Stomach (tissue), 4 donors: Measurements from ENCODE around the gene NOP56.

Experiments
- EP300 ChIP-seq: sonication (generic); formaldehyde crosslinking; IDR thresholded peaks from one replicate; pipeline ENCODE4 v1.6.1; 2017; ENCODE audit warnings: antibody characterized with exemption
- POLR2A ChIP-seq, 4 donors: fragments of 450-650 bp; IDR thresholded peaks; one replicate each; pipeline ENCODE4 v1.6.1; 2016; ENCODE audit warnings: antibody characterized with exemption in 4 of 4, control low read depth in 2 of 4, mild to moderate bottlenecking in 1 of 4, moderate library complexity in 1 of 4
- POLR2AphosphoS5 ChIP-seq, 3 donors: sonication (generic); formaldehyde crosslinking; IDR thresholded peaks; one replicate each; pipeline ENCODE4 v1.6.1; 2016; ENCODE audit warnings: antibody characterized with exemption in 3 of 3
- TF ChIP-seq, protein P1 (sequence below), 7 experiments: fragments of 450-650 bp in 4 of 7; fragments of 200-600 bp in 3 of 7; sonication (generic) in 3 of 7; IDR thresholded peaks; one replicate each; pipeline ENCODE4 v1.5.1; 2016 to 2019; ENCODE audit warnings: antibody characterized with exemption in 7 of 7, control low read depth in 2 of 7, mild to moderate bottlenecking in 1 of 7

DNA sequence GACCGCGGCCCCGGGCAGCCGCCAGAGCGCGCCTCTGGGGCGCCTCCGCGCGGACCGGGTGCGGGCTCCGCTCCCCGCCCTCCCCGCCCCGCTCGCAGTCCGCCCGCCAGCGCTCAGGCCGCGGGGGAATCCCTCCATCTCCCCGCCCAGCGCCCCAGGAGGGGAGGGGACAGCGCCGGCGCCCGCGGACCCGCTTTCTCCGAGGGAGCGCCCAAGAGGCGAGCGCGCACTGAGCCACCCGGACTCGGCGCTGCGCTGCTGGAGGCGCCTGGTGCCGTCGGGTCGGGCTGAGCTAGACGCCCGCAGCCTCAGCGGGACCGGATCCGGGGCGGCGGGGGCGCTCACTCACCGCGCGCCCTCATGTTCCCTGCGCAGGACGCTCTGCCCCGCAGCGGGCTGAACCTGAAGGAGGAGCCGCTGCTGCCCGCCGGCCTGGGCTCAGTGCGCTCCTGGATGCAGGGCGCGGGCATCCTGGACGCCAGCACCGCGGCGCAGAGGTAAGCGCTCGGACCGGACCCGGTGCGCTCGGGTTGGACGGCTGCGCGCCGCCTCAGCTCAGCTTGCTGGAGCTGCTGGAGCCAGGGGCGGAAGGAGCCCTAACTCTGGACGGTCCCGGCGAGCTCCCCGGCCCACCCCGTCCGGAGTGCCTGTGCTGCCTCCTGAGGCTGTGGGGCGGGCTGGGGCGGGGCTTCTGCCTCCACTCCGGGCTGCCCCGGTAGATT is 41.0 kb downstream of the NOP56 start:
- TF ChIP-seq, protein P1, sequence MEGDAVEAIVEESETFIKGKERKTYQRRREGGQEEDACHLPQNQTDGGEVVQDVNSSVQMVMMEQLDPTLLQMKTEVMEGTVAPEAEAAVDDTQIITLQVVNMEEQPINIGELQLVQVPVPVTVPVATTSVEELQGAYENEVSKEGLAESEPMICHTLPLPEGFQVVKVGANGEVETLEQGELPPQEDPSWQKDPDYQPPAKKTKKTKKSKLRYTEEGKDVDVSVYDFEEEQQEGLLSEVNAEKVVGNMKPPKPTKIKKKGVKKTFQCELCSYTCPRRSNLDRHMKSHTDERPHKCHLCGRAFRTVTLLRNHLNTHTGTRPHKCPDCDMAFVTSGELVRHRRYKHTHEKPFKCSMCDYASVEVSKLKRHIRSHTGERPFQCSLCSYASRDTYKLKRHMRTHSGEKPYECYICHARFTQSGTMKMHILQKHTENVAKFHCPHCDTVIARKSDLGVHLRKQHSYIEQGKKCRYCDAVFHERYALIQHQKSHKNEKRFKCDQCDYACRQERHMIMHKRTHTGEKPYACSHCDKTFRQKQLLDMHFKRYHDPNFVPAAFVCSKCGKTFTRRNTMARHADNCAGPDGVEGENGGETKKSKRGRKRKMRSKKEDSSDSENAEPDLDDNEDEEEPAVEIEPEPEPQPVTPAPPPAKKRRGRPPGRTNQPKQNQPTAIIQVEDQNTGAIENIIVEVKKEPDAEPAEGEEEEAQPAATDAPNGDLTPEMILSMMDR (IDR thresholded peaks at IDR 0.05): no peak
- TF ChIP-seq POLR2AphosphoS5 (IDR thresholded peaks at IDR 0.05) (no peak), POLR2A (IDR thresholded peaks at IDR 0.05) (no peak), EP300 (no peak)
